ENCODE measurements around the gene LNX2. TPM values are rescaled to one million over a fixed set of nuclear protein-coding genes. Genes with fewer than 3 reads are reported as not detected.

Gene LNX2
- total and polyA plus RNA-seq, 12 donors = 2.9 to 26.5 (median 16.6) TPM

DNA sequence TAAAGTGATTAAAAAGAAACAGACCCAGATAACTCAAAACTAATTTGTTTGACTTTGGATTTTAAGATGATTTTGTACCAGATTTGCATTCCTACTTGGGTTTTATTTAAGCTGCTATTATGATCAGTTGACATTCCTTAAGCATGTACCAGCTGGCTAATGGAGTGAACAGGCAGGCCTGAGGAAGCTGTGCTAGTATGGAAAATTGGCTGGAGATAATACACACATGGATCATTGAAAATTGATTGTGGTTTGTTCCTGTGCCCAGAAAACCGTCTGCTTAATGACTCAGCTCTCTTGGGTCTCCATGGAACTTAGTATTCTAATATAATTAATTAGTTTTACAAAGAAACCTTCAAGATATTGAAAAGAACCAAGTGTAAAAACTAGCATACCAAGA, 24.0 kb upstream of the LNX2 start:
- Histone ChIP-seq H3K4me3 (no peak overlapping the region), H3K36me3 (replicated peaks in 1 of 2) (no peaks in the 10 kb centered on the region), H3K27me3 (no peaks in the 10 kb centered on the region), H3K9me3 (replicated peaks in 1 of 3) (no peaks in the 10 kb centered on the region), H3K27ac (peak overlapping the region in 3 of 5 donors; percentile 19 to 57 (median 49)), H3K4me1 (replicated peaks in 1 of 2) (peaks cover 29 to 57% of the 10 kb centered on the region in 2 donors)
- intact Hi-C loops (cut with DNase I) = no loop called here
- no peak for TF ChIP-seq POLR2A (IDR thresholded peaks at IDR 0.05)
- TF ChIP-seq, protein P1, sequence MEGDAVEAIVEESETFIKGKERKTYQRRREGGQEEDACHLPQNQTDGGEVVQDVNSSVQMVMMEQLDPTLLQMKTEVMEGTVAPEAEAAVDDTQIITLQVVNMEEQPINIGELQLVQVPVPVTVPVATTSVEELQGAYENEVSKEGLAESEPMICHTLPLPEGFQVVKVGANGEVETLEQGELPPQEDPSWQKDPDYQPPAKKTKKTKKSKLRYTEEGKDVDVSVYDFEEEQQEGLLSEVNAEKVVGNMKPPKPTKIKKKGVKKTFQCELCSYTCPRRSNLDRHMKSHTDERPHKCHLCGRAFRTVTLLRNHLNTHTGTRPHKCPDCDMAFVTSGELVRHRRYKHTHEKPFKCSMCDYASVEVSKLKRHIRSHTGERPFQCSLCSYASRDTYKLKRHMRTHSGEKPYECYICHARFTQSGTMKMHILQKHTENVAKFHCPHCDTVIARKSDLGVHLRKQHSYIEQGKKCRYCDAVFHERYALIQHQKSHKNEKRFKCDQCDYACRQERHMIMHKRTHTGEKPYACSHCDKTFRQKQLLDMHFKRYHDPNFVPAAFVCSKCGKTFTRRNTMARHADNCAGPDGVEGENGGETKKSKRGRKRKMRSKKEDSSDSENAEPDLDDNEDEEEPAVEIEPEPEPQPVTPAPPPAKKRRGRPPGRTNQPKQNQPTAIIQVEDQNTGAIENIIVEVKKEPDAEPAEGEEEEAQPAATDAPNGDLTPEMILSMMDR (IDR thresholded peaks at IDR 0.05) = no peak
- peak; percentile 39 to 69 (median 63) for DNase-seq
- 3 to 21% (median 9%) methylated on average over 1 of the region's 1 CpG for WGBS, 4 donors

DNA sequence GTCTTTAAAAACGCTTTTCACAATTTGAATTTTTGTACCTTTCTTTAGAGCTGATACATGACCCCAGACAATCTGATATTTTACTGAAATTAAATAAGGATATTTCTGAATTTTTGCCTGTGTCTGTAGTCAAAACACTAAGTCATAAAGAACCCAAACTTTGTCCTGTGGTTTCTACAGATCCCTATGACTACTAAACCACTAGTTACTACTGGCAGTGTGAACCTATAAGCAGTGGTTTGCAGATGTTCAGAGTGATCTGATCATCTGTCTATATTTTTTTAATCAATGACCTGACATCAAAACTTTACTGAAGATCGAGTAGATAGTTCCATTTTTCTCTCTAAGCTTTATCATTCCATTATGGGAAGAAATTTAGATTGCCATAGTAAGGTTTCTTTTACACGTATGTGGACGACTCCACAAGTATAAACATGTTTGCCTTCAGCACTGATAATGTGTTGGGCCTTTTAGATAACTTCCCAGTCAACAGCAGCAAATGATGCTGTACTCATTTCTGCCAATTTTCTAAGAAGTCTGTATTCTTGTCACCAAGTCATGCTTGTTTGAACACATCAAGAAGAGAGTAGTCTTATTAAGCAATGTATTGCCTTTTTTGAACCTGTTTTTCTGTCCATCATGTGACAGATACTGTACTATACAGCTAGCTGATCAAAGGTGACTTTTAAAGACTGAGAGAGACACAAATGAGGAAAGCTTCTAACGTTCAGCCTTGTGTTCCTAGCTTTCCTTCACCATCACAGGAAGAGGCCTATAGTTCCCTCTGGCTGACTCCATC, 23.2 kb upstream of the LNX2 start:
- TF ChIP-seq, protein P1 (IDR thresholded peaks at IDR 0.05) = no peak
- no peak for TF ChIP-seq POLR2A (IDR thresholded peaks at IDR 0.05)
- peaks cover 33 to 64% of the 10 kb centered on the region in 2 donors for H3K4me1 ChIP-seq (replicated peaks in 1 of 2)
- 77 to 82% (median 79%) methylated on average over 5 of the region's 5 CpGs for WGBS, 4 donors
- H3K36me3 ChIP-seq (replicated peaks in 1 of 2) = no peaks in the 10 kb centered on the region
- H3K9me3 ChIP-seq (replicated peaks in 1 of 3) = no peaks in the 10 kb centered on the region
- H3K27ac ChIP-seq = peak overlapping the region in 4 of 5 donors; percentile 13 to 57 (median 43)
- DNase-seq = no peak
- no peak overlapping the region for H3K4me3 ChIP-seq
- intact Hi-C loops (cut with DNase I) = no loop called here
- no peaks in the 10 kb centered on the region for H3K27me3 ChIP-seq

DNA sequence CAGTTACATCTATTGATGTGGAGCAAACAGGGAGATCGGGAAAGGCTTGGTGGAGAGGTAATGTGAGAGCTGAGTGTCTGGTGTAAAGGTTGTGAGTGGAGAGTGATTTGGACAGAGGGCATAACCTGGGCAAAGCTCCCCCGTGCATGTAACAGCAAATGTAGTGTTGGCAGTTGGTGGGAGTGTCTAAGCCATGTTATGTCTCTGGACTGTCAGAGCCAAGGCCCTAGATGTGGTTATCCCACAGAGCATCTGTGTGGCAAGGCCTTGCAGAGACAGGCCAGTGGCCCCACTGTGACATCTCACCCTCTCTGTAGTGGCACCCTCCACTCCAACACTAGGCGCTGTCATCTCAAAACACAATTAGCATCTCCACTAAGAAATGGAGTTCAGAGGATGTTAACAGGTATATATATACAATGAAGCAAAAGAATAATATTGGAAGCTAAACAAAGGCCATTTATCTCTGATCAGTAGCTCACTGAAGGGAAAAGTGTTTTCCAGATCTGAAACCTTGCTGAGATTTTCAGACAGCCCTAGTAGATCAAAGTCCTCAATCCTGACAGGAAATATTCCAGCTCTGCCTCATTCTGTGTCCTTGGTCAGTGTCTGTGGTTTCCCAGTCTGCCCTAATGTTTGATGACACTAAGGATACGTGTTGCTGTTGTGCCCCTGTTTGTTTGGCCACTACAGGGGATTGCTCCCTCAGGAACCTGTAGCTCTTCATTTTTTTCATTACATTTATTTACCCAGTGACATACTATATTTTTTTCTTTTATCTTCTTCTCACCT, 21.6 kb upstream of the LNX2 start:
- WGBS, 4 donors = 72 to 76% (median 75%) methylated on average over 4 of the region's 4 CpGs
- TF ChIP-seq, protein P1 (IDR thresholded peaks at IDR 0.05) = no peak
- TF ChIP-seq POLR2A (IDR thresholded peaks at IDR 0.05) = no peak
- H3K27ac ChIP-seq = peak overlapping the region in 3 of 5 donors; percentile 34 to 63 (median 55)
- peak in 2 of 7 donors; percentile 20 to 29 for DNase-seq
- H3K4me3 ChIP-seq = no peak overlapping the region
- intact Hi-C loops (cut with DNase I) = no loop called here
- H3K27me3 ChIP-seq = no peaks in the 10 kb centered on the region
- no peaks in the 10 kb centered on the region for H3K36me3 ChIP-seq (replicated peaks in 1 of 2)
- H3K9me3 ChIP-seq (replicated peaks in 1 of 3) = no peaks in the 10 kb centered on the region
- H3K4me1 ChIP-seq (replicated peaks in 1 of 2) = peaks cover 39 to 81% of the 10 kb centered on the region in 2 donors

DNA sequence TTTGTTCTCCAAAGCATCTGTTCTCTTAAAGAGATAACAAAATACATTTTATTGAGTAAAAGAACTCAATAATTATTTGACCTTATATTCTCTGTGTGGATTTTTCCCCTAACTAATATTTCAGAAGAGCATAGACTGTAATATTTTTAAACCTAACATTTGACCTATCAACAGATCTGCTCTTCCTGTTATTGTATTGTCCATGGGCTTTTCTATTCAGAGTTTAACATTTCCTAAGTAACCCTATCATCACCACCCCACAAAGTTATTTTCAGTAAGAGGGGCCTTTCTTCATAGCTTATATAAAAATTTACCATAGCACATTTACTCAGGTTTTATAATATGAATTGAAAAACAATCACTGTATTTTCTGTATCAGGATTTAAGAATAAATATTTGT, 18.9 kb upstream of the LNX2 start:
- intact Hi-C loops (cut with DNase I) = no loop called here
- Histone ChIP-seq H3K36me3 (replicated peaks in 1 of 2) (no peaks in the 10 kb centered on the region), H3K27me3 (no peaks in the 10 kb centered on the region), H3K4me1 (replicated peaks in 1 of 2) (peaks cover 38 to 85% of the 10 kb centered on the region in 2 donors), H3K9me3 (replicated peaks in 1 of 3) (no peaks in the 10 kb centered on the region), H3K4me3 (no peak overlapping the region), H3K27ac (peak overlapping the region; percentile 11 to 84 (median 61))
- no peak for DNase-seq
- TF ChIP-seq POLR2A (IDR thresholded peaks at IDR 0.05) = no peak
- TF ChIP-seq, protein P1 (IDR thresholded peaks at IDR 0.05) = no peak

All from adrenal gland (tissue), 12 donors.